ENCODE data around the gene MBLAC1.

MBLAC1 gene

GRCh38 chr7:100152937-100153666, 26.3 kb downstream of the MBLAC1 start:
- in situ Hi-C loops (cut with MboI; ENCODE audit: low sequenced_read_pairs): no loop called here

GRCh38 chr7:100153708-100154535, 27.2 kb downstream of the MBLAC1 start:
- in situ Hi-C loops (cut with MboI; ENCODE audit: low sequenced_read_pairs): no loop called here

GRCh38 chr7:100154651-100155491, 28.1 kb downstream of the MBLAC1 start:
- in situ Hi-C loops (cut with MboI; ENCODE audit: low sequenced_read_pairs): no loop called here

- in situ Hi-C loops (cut with MboI; ENCODE audit: low sequenced_read_pairs): no loop called here
Observed at GRCh38 chr7:100155553-100156317, 29.0 kb downstream of the MBLAC1 start.

- in situ Hi-C loops (cut with MboI; ENCODE audit: low sequenced_read_pairs): no loop called here
Observed at GRCh38 chr7:100156331-100157068, 29.7 kb downstream of the MBLAC1 start.

GRCh38 chr7:100157069-100157333, 30.2 kb downstream of the MBLAC1 start:
- in situ Hi-C loops (cut with MboI; ENCODE audit: low sequenced_read_pairs): no loop called here

- in situ Hi-C loops (cut with MboI; ENCODE audit: low sequenced_read_pairs): no loop called here
Observed at GRCh38 chr7:100157334-100158228, 30.8 kb downstream of the MBLAC1 start.

GRCh38 chr7:100158229-100159098, 31.7 kb downstream of the MBLAC1 start, which contains the start of gene TRAPPC14:
TSS of gene TRAPPC14 (minus strand) at chr7:100158723. CDS start at chr7:100158499, 224 bp downstream.
- in situ Hi-C loops (cut with MboI; ENCODE audit: low sequenced_read_pairs): no loop called here

- in situ Hi-C loops (cut with MboI; ENCODE audit: low sequenced_read_pairs): no loop called here
Observed at GRCh38 chr7:100159099-100159623, 32.4 kb downstream of the MBLAC1 start.

- in situ Hi-C loops (cut with MboI; ENCODE audit: low sequenced_read_pairs): no loop called here
Observed at GRCh38 chr7:100160067-100160466, 33.3 kb downstream of the MBLAC1 start.

GRCh38 chr7:100163006-100163531, 36.3 kb downstream of the MBLAC1 start:
- in situ Hi-C loops (cut with MboI; ENCODE audit: low sequenced_read_pairs): no loop called here

- in situ Hi-C loops (cut with MboI; ENCODE audit: low sequenced_read_pairs): no loop called here
Observed at GRCh38 chr7:100163871-100164270, 37.1 kb downstream of the MBLAC1 start.

- in situ Hi-C loops (cut with MboI; ENCODE audit: low sequenced_read_pairs): no loop called here
Observed at GRCh38 chr7:100166317-100166940, 39.7 kb downstream of the MBLAC1 start.

- in situ Hi-C loops (cut with MboI; ENCODE audit: low sequenced_read_pairs): no loop called here
Observed at GRCh38 chr7:100166970-100167911, 40.5 kb downstream of the MBLAC1 start.

- in situ Hi-C loops (cut with MboI; ENCODE audit: low sequenced_read_pairs): no loop called here
Observed at GRCh38 chr7:100167912-100168323, 41.2 kb downstream of the MBLAC1 start.

Measured in hTERT RPE-1 (cell line).